HG03571 (cell line): ENCODE measurements around the gene TLR6.
A peak's percentile ranks its signal among the peaks of the same experiment; 100 is the strongest.

Source experiments
- ATAC-seq: cut with Tn5 transposase; IDR thresholded peaks from one replicate; pipeline ENCODE4 v1.9.1; 2021; ENCODE audit not compliant: unreplicated experiment

The TLR6 gene

DNA sequence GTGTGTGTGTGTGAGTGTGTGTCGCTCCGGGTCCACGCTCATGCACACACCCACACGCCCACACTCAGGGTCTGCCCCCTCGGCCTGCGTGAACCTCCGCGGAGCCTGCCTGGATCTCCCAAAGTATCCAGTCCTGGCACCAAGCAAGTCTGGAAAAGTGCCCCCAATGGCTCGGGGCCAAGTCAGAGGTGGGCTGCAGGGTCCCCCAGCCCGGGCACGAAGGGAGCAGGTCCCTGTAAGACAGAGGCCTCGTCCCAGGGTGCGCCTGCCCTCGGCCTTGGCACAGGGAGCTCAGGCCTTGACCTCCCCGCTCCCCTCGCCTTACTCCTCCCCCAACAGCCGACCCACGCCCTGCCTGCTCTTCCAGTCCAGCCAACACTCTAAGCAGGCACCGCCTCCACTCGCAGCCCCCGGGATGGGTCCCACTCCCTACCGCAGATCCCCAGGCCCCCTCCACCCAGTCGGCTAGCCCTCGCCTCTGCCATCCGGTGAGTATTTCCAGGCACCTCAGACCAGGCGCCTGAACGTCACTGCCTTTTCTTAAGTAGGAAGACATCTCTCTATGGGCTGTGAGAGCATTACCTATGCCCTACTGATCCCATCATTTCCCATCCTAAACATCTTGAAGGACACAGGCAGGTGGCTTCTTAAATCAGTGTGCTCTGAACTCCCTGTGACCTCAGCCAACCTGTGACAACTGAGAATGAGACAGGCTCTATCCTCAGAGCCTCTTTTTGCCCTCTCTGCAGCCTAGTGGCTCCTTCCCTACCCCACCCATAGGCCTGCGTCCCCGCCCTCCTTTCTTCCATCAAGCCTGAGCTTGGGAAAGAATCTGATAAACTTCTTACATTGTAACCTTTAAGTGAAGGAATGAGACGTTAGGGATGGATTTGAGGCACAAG is 11.7 kb upstream of the TLR6 start:
- ATAC-seq: no peak

DNA sequence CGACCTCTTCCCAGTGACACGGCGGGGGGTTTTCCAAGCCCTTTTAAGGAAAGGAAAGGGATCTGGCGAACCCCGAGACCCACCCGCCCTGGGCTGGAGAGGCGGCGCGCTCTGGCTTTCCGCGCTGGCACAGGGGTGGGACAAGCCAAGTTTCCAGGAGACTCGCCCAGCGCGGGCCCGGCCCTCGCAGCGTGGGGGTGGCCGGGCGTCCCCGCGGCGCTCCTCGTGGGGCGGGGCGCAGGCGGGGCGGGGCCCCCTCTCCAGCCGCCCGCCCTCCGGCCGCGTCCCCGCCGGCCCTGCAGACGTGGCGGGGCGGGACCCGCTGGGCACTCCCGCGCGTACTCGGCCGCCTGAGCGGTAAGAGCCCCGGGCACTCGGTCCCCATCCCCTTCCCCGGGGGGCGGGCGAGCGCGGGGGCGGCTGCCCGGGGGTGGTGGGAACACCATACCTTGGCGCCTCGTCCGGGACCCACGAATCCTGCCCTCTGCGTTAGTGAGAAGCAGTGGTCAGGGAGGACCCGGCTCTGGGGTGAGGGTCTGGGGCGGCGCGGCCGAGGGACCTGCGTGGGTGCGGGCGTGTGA is 11.0 kb upstream of the TLR6 start, which contains the start of gene FAM114A1:
Gene FAM114A1, plus strand, starts transcription at position 329 of the 581 bp plus-strand sequence. CDS start 10,273 bp downstream, outside the sequence.
- ATAC-seq: peak; percentile 80

DNA sequence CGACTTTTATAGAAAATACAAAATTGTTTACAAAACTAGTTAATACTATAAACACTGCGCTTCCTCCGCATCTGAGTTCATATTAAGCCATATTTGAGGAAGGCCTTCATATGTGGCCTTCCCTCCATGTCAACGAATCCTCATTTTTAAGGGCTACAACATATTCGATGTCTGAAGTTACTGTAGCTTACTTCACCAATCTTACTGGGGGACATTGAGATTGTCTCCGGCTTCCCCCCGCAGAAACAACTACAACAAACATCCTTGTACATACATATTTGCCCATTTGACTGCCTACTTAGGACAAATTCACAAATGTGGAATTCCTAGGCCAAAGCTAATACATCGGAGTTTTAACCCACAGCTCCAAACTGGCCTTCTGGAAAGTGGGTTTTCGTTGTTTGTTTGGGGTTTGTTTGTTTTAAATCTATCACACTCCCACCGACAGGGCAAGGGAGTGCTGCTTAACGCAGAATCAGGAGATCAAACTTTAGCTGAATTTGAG is 10.4 kb upstream of the TLR6 start:
- ATAC-seq: no peak

DNA sequence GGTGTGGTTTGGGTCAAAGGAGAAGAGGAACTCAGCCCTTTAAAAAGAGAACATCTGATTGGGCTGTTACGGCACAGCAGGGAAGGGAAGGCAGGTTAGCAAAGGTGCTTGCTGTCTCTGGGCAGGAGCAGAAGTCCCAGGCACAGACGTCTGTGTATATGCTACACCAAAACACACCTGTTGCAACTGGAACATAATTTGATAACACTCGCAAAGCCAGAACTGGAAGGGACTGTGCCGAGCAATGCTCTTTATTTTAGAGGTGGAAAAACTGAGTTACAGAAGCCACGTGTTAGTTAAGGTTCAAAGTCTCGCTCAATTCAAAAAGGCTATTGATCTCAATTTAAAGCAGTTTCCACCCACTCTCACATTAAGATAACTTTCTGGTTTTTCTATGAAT is 8.8 kb upstream of the TLR6 start:
- ATAC-seq: no peak

DNA sequence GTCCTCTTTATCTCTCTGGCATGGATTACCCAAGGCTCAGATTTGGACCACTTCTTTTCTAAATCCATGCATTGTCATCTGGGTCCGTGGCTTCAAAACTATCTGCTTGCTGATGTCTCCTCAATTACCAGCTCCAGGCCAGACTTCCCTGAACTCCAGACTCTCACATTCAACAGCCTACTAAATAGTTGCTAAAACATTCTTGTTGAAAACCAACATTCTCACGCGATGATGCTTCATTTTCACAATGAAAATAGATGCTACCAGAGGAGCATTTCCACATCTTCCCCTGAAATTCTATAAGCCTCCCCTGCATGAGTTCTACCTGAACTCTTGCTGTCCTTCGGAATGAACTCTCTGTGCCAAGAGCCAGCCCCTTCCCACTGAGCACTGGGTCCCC is 5.2 kb upstream of the TLR6 start:
- ATAC-seq: no peak

DNA sequence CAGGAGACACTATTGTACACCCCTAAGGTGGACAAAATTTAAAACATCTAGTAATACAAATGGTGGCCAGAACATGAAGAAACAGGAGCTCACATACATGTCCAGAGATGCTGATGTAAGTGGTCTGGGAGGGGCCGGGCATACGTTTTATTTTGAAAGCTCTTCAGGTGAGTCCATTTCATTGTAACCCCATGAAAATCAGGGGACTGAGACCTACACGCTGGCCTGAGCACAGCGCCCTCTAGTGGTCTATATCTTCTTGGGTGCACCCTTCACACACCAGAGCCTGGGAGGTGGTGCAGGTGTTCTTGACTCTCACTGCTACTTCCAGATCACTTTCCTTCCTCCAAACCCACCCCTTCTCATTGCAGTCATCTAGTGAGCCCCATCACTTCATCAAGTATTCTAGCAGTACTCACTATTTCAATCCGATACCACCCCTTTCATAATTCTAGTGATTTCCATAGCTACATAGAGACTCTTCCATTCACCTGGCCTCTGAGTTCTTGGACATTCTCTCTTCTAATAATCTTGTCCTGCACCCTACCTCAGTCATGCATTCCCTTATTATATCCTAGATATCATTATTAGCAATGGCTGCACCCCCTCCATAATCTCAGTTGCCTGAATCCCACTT is 4.3 kb upstream of the TLR6 start:
- ATAC-seq: no peak

DNA sequence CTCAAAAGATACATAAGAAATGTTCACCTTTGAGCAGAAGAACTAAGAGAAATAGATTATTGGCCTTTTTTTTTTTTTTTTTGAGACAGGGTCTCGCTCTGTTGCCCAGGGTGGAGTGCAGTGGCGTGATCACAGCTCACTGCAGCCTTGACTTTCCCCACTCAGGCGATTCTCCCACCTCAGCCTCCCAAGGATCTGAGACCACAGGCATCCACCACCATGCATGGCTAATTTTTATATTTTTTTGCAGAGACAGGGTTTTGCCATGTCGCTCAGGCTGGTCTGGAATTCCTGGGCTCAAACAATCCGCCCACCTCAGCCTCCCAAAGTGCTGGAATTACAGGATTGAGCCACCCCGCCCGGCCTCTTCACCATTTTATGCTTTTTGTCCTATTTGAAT is 2.9 kb upstream of the TLR6 start:
- no peak for ATAC-seq

DNA sequence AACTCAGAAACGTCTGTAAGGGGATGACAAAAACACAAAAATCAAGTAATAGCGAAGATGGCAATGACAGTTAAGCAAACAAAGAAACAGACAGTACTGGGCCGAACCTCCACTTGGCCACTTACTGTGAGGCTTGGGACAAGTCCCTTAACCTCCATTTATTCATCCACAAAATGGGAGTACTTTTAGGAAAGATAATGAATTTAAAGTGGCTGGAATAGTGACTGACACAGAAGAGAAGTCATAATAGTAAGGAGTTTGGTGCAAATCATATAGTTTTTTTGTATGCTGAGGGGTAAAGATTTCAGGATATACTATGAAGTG is 1.4 kb upstream of the TLR6 start:
- no peak for ATAC-seq

DNA sequence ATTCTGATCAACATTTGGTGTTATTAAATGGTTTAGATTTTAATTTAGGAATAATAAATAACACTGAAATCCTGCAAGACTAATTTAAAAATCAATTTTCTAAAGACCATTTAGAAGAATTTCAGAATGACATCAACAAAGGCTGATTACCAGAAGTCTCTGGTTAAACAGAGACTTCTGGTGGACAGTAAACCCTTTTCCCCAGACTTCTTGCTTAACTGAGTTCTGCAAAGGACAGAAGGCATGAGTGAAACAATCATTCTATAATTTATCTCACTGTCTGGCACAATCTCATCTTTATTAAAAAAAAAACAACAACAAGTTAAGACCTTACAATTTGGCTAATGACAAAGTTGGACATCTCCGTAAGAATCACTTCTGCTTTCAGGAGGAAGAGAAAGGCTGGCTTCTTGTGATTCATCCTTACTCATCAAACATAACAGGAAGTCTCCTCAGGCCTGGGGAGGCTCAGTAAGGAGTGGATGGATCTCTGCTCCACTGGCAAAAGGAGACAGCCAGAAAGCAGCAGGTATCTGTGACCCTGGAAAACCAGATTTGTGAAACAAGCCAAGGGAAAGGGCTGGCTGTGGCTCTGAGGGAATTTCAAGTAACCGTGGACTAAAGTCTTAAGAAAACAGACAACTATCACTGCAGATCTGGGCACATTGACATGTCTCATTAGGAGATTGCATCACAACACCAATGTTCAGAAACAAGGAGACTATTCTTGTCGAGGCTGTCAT is 908 bp upstream of the TLR6 start:
- ATAC-seq: peak; percentile 56

DNA sequence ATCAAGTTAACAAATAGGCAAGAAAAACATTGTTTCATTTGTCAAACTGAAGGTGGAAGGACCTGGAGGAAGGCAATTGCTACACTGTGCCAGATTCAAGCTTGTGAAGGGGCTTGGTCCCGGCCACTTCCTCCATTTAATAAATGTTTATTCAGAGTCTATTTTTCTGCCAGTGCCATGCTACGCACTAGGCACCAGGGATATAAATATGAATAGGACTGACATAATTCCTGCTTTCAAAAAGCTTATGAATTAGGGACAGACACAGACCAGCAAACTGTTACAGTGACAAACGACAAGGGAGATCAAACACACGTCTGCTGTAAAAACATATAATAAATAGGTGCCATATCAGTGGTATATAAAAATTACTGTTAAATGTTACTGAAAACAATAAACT is 571 bp downstream of the TLR6 start:
- ATAC-seq: no peak

DNA sequence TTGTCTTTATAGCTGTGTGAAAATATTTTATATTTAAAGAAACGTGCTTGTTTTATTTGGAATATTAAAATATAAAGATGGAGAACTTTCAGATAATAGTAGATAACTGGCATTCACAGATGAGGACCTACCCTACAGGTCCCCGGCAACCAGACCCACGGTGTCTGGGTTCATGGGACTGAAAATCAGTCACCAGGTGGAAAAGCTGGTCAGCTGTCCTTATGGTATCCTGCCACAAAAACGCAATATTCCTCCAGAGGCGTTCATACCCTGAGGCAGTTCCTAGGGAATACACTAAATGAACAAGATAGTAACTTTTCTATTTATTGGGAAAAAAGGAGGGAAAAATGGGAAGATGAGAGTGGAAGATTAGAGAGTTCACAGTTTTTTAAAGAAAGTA is 1.2 kb downstream of the TLR6 start:
- ATAC-seq: no peak

DNA sequence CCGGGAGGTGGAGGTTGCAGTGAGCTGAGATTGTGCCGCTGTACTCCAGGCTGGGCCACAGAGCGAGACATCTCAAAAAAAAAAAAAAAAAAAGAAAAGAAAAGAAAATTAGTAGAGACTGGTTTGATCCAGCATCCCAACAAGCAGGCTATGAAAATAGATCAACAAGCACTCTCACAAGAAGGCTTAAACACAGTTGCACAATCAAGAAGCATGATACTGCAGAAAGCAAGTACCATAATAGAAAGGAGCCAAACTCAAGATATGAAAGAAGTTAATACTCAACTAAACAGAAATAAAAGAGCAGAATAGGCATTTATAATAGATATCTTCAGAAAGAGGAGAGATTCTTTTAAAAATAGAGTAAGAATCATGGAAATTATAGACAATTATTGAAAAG is 10.6 kb downstream of the TLR6 start:
- no peak for ATAC-seq

DNA sequence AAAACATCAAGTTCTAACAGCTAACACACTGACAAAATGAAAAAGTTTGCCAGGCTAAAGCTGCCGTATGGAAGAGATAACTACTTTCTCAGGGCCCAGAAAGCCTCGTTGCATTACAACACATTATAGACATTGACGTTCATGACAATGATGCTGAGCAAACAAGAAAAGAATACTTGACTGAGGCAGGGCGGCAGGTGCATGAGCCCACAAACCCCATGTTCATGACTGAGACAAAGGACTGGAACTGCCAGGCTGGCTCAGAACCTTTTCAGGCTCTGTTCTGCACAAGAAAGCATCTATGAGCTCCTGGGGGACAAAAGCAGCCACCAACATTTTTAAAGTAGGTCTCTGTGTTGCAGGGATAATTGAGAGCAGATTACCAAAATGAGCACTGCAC is 13.6 kb downstream of the TLR6 start:
- no peak for ATAC-seq

DNA sequence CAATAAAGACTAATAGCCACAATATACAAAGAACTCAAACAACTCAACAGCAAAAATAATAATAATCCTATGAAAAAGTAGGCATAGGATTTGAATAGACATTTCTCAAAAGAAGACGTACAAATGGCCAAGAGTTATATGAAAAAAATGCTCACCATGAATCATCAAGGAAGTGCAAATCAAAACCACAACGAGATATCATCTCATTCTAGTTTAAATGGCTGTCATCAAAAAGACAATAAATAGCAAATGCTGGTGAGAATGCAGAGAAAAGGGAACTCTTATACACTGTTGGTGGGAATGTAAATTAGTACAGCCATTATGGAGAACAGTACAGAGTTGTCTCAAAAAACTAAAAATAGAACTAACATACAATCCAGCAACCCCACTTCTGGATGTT is 18.8 kb downstream of the TLR6 start:
- no peak for ATAC-seq

DNA sequence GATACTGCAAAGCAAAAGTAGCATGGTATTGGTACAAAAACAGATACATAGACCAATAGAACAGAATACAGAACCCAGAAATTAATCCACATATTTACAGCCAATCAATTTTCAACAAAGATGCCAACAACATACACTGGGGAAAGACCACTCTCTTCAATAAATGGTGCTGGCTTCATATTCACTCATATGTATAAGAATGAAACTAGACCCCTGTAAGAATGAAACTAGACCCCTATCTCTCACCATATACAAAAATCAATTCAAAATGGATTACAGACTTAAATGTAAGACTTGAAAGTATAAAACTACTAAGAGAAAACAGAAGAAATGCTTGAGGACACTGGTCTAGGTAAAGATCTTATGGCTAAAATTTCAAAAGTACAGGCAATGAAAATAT is 19.3 kb downstream of the TLR6 start:
- ATAC-seq: no peak

DNA sequence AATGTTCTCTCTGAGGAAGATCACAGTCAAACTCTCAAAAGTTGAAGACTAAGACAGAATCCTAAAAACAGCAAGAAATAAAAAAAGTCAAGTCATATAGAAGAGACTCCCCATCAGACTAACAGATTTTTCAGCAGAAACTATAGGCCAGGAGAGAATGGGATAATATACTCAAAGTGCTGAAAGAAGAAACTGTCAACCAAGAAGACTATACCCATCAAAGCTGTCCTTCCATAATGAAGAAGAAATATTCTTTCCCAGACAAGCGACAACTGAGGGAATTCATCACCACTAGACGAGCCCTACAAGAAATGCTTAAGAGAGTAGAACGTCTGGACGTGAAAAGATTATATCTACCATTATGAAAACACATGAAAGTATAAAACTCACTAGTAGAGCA is 22.0 kb downstream of the TLR6 start:
- no peak for ATAC-seq

DNA sequence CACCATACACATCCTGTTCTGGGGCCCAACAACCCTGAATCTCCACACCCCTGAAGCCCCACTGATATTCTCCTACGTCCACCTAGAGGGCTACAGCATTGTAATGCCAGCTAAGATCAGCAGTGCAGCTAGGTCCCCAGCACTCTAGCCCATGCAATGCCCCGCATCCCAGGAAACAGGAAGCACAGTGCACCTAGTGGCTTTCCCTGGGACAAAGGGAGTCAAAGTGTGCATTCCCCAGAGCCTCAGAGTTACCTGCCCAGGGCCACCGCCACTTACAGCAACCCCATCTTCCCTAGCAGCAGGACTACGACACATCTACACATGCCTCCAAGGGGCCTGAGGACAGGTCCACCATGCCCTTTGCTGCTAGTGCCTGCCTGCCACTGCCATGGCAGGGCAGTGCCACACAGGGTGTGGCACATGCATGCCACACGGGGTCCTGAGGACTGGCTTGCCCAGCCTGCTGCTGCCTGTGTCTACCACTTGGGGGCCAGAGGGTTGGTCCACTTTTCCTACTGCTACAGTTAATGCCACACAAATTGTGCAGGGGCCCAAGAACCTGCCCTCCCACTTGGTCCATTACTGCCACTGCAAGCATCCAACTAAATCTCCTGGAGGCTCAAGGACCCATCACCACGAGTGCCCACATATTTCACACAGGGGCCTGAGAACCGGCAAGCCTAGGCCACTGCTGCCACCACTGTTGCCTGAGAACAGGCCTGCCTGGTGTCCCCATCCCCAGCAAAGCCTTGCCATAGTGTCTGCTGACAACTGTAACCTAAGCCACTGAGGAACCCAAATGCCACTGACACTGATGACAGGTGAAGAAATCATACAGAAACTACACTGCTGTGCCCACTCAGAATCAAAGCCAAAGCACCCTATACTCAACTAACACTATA is 23.7 kb downstream of the TLR6 start:
- ATAC-seq: no peak

DNA sequence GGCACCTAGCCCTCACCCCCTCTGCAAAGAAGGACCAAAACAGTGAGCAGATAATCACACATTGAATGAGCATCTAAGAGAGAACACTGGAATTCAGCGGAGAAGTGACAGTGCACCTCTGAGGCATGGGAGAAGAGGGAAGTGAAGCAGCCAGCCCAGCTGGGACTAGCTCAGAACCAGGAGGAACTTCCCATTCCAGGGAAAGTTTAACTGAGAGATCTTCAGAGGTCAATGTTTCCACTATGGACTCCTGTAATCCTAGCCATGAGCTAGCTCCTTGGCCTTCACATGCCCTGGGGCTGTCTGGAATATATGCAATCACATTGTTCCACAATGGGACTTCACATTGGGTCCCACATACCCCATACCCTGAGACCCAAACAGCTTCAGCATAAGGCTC is 24.4 kb downstream of the TLR6 start:
- ATAC-seq: no peak

DNA sequence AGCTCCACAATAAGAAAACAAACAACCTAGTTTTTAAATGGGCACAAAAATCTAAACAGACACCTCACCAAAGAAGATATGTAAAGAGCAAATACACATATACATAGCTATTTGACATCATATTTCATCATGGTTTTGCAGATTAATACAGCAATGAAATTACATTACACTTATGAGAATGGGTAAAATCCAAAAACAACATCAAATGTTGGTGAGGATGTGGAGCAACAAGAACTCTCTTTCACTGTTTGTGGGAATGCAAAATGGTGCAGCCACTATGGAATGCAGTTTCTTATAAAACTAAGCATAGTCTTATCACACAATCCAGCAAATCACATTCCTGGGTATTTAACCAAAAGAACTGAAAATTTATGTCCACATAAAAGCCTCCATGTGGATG is 25.0 kb downstream of the TLR6 start:
- ATAC-seq: no peak

DNA sequence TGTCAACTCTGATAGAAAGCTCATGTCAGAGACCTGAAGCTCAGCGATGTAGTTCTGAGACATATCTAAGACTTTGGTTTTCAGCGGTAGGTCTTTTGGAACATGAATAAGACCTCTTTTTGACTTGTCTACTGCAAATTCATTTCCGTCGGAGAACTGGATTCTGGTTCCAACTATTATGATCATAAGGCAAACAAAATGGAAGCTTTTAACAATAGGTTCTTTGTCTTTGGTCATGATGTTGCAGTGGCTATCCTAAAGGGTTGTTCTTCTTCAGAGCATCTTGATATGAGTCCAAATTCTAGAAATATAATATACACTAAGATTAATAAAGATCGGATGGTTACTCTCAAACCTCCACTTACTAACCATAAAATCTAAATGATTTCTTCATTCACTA is 27.4 kb downstream of the TLR6 start:
- ATAC-seq: no peak
